HS-5 (cell line): Measurements from ENCODE around the gene OTOP2.
"Not testable (repeated sequence)": the region's sequence is repeated elsewhere in the genome, so short reads cannot be mapped to it uniquely, and the experiment has no call there.

Experiments used
- DNase-seq: peaks from one replicate; pipeline ENCODE4 v3.0.0-alpha.2; 2012; ENCODE audit warnings: low read depth

OTOP2 gene

DNA sequence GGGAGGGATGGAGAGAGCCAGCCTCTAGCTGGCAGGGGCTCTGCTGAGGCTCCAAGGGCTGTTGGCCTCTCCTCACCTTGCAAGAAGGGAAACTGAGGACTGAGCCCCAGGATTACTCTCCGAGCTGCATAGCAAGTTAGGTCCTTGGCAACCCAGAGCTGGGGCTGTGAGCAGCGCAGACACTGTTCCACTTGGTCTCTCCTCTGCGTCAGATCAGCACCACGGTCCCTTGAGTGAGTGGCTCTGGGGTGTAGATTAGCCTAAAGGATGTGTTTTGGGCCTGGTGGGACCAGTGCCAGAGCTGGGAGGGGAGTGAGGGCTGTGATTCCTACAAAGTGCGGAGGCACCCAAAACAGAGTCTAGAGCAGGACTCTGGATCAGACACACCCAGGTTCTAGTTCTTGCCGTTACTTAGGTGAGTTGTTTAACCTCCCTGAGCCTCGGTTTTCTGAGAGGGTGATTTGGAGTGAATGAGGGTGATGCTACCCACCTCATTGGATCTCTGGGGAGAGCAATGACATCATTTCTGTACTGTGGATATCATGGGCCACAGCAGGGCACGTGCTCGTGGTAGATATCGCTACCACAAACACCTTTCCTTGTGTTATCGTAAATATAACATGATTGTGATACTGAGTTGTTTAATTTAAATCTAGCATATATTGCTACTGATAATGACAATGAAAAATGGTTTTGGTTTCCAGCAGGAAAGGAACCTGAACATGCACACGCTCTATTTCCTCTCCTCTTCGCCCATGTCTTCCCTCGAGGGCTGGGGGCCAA, 22.5 kb upstream of the OTOP2 start:
- DNase-seq: no peak

DNA sequence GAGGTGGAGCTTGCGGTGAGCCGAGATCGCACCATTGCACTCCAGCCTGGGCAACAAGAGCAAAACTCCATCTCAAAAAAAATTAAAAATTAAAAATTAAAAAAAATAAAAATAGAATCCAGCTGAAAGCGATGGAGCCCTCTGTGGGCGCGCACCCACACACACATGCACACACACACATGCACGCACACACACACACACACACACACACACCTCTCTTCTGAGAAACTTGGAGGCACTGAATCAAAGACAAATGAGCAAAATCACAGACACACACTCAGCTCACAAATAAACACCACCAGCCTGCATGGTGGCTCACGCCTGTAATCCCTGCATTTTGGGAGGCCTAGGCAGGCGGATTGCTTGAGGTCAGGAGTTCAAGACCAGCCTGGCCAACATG, 21.0 kb upstream of the OTOP2 start:
- no peak for DNase-seq

GRCh38 chr17:74903671-74904070, 20.4 kb upstream of the OTOP2 start:
- DNase-seq: no peak

- DNase-seq: no peak
Measured at GRCh38 chr17:74904687-74905409, 19.2 kb upstream of the OTOP2 start.

DNA sequence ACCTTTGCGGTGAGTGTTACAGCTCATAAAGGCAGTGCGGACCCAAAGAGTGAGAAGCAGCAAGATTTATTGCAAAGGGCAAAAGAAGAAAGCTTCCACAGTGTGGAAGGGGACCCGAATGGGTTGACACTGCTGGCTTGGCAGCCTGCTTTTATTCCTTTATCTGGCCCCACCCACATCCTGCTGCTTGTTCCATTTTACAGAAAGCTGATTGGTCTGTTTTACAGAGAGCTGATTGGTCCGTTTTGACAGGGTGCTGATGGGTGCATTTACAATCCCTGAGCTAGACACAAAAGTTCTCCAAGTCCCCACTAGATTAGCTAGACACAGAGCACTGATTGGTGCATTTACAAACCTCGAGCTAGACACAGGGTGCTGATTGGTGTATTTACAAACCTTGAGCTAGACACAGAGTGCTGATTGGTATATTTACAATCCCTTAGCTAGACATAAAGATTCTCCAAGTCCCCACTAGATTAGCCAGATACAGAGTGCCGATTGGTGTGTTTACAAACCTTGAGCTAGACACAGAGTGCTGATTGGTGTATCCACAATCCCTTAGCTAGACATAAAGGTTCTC, 17.8 kb upstream of the OTOP2 start:
- not testable (repeated sequence) for DNase-seq

- no peak for DNase-seq
Measured at GRCh38 chr17:74907012-74907411, 17.1 kb upstream of the OTOP2 start.

DNA sequence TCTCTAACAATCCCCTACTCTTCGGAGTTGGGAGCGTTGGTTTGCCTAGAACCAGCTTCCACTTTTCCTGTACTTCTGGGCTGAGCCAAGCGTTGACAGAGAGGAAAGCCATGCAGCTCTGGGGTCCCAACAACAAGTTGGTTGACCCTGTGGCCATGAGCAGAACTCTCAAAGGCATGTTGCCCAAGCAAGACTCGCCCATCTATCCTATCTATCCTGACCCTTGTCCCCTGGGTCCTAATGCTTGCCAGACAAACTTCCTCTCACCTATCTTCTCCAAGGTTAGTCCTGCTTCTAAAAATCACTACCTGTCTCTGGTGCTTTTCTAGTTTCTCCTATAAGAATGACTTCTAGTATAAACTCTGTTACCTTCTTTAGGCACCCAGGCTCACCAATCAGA, 15.0 kb upstream of the OTOP2 start:
- not testable (repeated sequence) for DNase-seq

- not testable (repeated sequence) for DNase-seq
Measured at GRCh38 chr17:74911423-74911822, 12.7 kb upstream of the OTOP2 start.

- DNase-seq: no peak
Measured at GRCh38 chr17:74916136-74916850, 7.8 kb upstream of the OTOP2 start.

GRCh38 chr17:74916851-74917199, 7.2 kb upstream of the OTOP2 start:
- no peak for DNase-seq

DNA sequence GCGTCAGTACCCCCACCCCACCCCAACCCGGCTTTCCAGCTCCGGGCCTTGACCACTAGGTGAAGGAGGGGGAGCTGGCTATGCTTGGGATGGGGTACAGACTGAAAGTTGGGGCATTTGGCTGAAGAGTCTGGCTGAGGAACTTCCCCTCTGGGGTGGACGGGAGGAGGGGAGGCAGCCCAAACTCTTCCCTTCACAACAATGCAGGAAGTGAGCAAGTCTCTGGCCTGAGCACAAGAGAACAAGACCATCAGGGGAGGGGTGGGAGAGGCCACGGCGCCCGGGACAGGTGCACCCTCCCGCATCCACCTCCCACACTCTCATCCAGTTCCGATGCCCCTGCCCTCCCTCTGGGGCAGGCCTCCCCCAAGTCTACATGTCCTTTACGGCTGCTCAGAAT, 6.6 kb upstream of the OTOP2 start:
- no peak for DNase-seq

DNA sequence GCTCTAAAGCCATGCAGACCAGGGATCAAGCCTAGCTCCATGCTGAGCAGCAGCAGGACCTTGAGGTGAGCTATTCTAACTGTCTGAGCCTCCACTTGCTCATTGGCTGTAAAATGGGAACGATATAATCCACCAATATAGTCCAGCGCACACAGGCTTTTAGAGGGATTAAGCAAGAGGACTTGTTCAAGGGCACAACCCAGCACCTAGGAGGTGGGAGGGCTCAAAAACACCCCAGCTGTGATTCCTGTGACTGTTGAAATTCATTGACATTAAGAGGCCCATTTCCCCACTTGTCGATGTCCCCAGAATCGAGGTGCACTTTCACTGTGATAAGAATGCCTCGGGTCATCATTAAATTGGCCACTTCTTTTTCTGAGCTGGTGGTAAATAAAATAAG, 5.2 kb upstream of the OTOP2 start:
- DNase-seq: no peak

DNA sequence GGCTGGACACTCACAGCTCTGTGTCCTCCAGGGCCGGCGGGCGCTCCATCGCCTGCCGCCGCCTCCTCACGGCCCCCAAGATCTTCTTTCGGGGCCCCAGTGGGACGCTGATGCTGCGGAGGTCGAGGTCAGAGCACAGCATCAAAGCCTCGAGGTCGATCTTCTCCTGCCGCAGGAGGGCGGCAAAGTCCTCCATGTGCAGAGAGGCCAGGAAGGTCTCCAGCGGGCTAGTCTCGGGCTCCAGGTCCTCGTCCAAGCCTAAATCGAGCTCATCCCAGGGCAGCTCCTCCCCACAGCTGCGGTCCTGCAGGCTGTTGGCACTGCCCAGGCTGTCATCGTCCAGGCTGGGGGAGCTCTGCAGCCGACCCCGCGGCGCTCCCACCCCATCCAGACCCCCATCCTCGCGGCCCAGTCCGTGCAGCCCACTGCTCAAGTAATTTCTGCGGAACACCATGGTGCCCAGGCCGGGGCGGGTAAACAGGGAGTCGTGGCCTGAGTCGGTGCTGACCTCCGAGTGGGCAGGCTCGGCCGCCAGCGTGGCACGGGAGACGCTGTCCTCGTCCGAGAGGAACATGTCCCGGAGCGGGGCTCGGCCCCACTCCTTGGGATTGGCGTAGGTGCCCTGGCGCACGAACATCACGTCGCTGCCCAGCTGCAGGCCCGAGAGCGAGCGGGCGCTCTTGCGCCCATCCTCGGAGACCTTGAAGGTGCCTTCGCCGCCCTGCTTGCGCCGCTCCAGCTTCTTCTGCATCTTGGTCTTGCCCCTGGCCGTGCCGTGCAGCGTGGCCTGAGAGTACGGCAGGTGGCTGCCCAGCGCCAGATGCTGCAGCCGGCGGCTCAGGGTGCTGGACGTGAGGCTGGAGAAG, 4.4 kb upstream of the OTOP2 start:
- DNase-seq: no peak

DNA sequence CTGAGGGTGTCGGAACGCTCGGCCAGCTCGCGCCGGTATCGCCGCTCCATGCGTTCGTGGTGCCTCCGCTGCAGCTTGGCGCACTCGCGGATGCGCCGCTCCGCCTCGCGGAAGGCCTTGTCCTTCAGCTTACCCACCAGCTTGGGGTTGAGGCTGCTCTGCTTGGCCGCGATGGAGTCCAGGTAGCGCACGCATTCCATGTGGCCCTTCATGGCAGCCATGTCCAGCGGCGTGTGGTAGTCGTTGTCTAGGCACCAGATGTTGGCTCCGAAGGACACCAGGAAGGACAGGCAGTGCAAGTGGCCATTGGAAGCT, 3.8 kb upstream of the OTOP2 start:
- no peak for DNase-seq

GRCh38 chr17:74920642-74921025, 3.4 kb upstream of the OTOP2 start:
- no peak for DNase-seq

DNA sequence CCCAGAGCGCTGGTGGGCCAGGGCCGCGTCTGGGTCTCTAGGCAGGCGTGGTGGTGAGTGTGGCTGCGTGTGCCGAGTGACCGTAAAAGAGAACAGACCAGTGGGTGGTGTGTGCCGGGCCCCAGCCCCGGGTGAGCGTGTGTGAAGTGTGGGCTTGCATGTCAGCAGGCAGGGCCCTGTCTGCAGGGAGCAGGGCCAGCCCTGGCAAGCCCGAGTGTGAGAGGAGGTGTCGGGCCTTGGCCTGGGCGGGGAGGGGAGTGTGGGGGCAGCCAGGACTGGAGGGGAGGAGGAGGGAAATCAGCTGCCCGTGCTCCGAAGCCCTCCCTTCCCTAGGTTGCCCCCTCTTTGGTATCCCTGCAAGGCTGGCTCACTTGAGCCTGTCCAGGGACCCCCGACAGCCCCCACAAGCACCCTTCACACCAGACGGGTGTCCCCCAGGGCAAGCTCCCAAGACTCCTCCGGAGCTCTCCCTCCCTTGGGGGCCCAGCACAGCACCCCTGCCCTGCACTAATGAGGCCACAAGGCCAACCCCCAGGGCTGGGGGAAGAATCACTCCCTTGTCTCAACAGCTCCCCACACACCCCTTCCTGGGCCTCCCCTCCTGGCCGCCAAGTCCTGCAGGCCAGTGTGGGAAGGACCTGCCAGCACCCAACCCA, 2.9 kb upstream of the OTOP2 start:
- DNase-seq: no peak

GRCh38 chr17:74921769-74922168, 2.3 kb upstream of the OTOP2 start:
- DNase-seq: no peak

- DNase-seq: no peak
Measured at GRCh38 chr17:74922172-74922571, 1.9 kb upstream of the OTOP2 start.

GRCh38 chr17:74922694-74923537, 1.2 kb upstream of the OTOP2 start, which contains the start of gene USH1G:
Gene USH1G (minus strand): TSS chr17:74923255. CDS start chr17:74923073, 182 bp downstream.
- no peak for DNase-seq

- DNase-seq: no peak
Measured at GRCh38 chr17:74923538-74924249, 379 bp upstream of the OTOP2 start.
